GM19043 (cell line): ENCODE measurements around the gene ACTRT2.

Experiments
- ATAC-seq: cut with Tn5 transposase; IDR thresholded peaks from one replicate; pipeline ENCODE4 v1.9.1; 2021; ENCODE audit warnings: low read depth; ENCODE audit not compliant: unreplicated experiment

Gene ACTRT2

GRCh38 chr1:3065396-3065795, 44.1 kb downstream of the ACTRT2 start:
- no peak for ATAC-seq

GRCh38 chr1:3065797-3066196, 44.5 kb downstream of the ACTRT2 start:
- ATAC-seq: no peak

GRCh38 chr1:3066250-3066711, 45.0 kb downstream of the ACTRT2 start:
- no peak for ATAC-seq

- no peak for ATAC-seq
These were observed 45.6 kb downstream of the ACTRT2 start for GRCh38 chr1:3066826-3067225.

- ATAC-seq: no peak
These were observed 46.0 kb downstream of the ACTRT2 start for GRCh38 chr1:3067301-3067670.

- no peak for ATAC-seq
These were observed 46.6 kb downstream of the ACTRT2 start for GRCh38 chr1:3067671-3068563.

- no peak for ATAC-seq
These were observed 47.5 kb downstream of the ACTRT2 start, which contains the start of gene PRDM16 for GRCh38 chr1:3068564-3069431. TSS of gene PRDM16 (plus strand) at chr1:3069203. CDS start at chr1:3069260, 57 bp downstream.

- no peak for ATAC-seq
These were observed 48.4 kb downstream of the ACTRT2 start for GRCh38 chr1:3069491-3070308.

GRCh38 chr1:3070309-3070643, 49.0 kb downstream of the ACTRT2 start:
- no peak for ATAC-seq

GRCh38 chr1:3070644-3071564, 49.6 kb downstream of the ACTRT2 start:
- no peak for ATAC-seq

GRCh38 chr1:3071565-3072390, 50.5 kb downstream of the ACTRT2 start:
- ATAC-seq: no peak
